SK-N-SH (cell line): ENCODE data around the gene B3GAT3. TPM values are rescaled to one million over a fixed set of nuclear protein-coding genes. Genes with fewer than 3 reads are reported as not detected.

ENCODE experiments used
- CTCF ChIA-PET: fragments of 300-600, 350-600 bp; formaldehyde crosslinking; extraction: SDS; loops from one replicate; lab custom pipeline; 2021; lab: Yijun Ruan, JAX
- POLR2A ChIA-PET: fragments of 350-600 bp; sonication (Branson Sonifier 250); formaldehyde crosslinking; extraction: SDS; loops from one replicate; lab custom pipeline; 2020; ENCODE audit warnings: antibody characterized with exemption, inconsistent platforms; lab: Yijun Ruan, JAX
- DNase-seq: peaks from one replicate; pipeline ENCODE4 v3.0.0; 2012
- H2AFZ ChIP-seq: fragments of 200-600 bp; sonication (generic); 2 replicates; pipeline ENCODE4 v1.8.1; 2016; ENCODE audit warnings: antibody characterized with exemption, mild to moderate bottlenecking, low read depth
- H3F3A ChIP-seq: fragments of 200-600 bp; sonication (generic); replicated peaks from 2 replicates; pipeline ENCODE3; 2016; ENCODE audit warnings: antibody characterized with exemption, mild to moderate bottlenecking; ENCODE audit not compliant: insufficient read depth
- H3K27ac ChIP-seq, 2 experiments: fragments of 200-500 bp in 1 of 2; fragments of 200-600 bp in 1 of 2; sonication (Bioruptor generic) in 1 of 2; sonication (generic), shearing (Covaris generic) in 1 of 2; 2 replicates each; pipeline versions ENCODE4 v1.5.1 to v1.6.1; 2014 to 2016; ENCODE audit warnings: low read depth in 2 of 2, inconsistent platforms in 1 of 2, low read length in 1 of 2, mild to moderate bottlenecking in 1 of 2, mixed read lengths in 1 of 2
- H3K27me3 ChIP-seq: fragments of 200-600 bp; sonication (generic), shearing (Covaris generic); 2 replicates; pipeline ENCODE4 v1.6.1; 2016; ENCODE audit warnings: mixed run types; ENCODE audit not compliant: insufficient read depth
- H3K36me3 ChIP-seq, 2 experiments: fragments of 200-500 bp in 1 of 2; fragments of 200-600 bp in 1 of 2; sonication (Bioruptor generic) in 1 of 2; sonication (generic) in 1 of 2; replicated peaks in 1 of 2; 2 replicates each; pipeline versions ENCODE3 to v1.5.1; 2014 to 2016; ENCODE audit warnings: low read length in 1 of 2, mild to moderate bottlenecking in 1 of 2; ENCODE audit not compliant: insufficient read depth in 2 of 2, control insufficient read depth in 1 of 2
- H3K4me1 ChIP-seq, 2 experiments: fragments of 200-500 bp in 1 of 2; fragments of 200-600 bp in 1 of 2; sonication (Bioruptor generic) in 1 of 2; sonication (generic), shearing (Covaris generic) in 1 of 2; 2 replicates each; pipeline versions ENCODE4 v1.5.1 to v1.6.1; 2014 to 2016; ENCODE audit warnings: low read depth in 1 of 2, low read length in 1 of 2, mixed run types in 1 of 2; ENCODE audit not compliant: insufficient read depth in 2 of 2, control insufficient read depth in 1 of 2
- H3K4me2 ChIP-seq: fragments of 200-600 bp; sonication (generic), shearing (Covaris generic); 2 replicates; pipeline ENCODE4 v1.6.1; 2017; ENCODE audit warnings: mixed run types
- H3K4me3 ChIP-seq, 2 experiments: fragments of 200-500 bp in 1 of 2; fragments of 200-600 bp in 1 of 2; sonication (Bioruptor generic) in 1 of 2; sonication (generic), shearing (Covaris generic) in 1 of 2; 2 replicates each; pipeline versions ENCODE4 v1.5.1 to v1.8.1; 2014 to 2016; ENCODE audit warnings: low read depth in 2 of 2, inconsistent platforms in 1 of 2, low read length in 1 of 2, mild to moderate bottlenecking in 1 of 2, mixed read lengths in 1 of 2, moderate library complexity in 1 of 2
- H3K79me2 ChIP-seq: fragments of 200-600 bp; sonication (generic); 2 replicates; pipeline ENCODE4 v1.8.1; 2017; ENCODE audit warnings: mild to moderate bottlenecking; ENCODE audit not compliant: insufficient read depth
- H3K9ac ChIP-seq: fragments of 200-600 bp; sonication (generic); 2 replicates; pipeline ENCODE4 v1.6.1; 2017; ENCODE audit warnings: mixed run types
- H3K9me2 ChIP-seq: fragments of 200-600 bp; sonication (generic); 2 replicates; pipeline ENCODE4 v1.6.1; 2017; ENCODE audit warnings: mixed run types
- H3K9me3 ChIP-seq: fragments of 200-600 bp; sonication (generic); 2 replicates; pipeline ENCODE4 v1.6.1; 2017; ENCODE audit warnings: mixed run types, mild to moderate bottlenecking, moderate library complexity
- H4K20me1 ChIP-seq: fragments of 200-600 bp; sonication (generic); 2 replicates; pipeline ENCODE4 v1.6.1; 2017; ENCODE audit warnings: mild to moderate bottlenecking, mixed run types; ENCODE audit not compliant: insufficient read depth
- CHD2 ChIP-seq: fragments of 150-350 bp; IDR thresholded peaks from 2 replicates; pipeline ENCODE4 v1.6.1; 2018; ENCODE audit warnings: low read length; ENCODE audit not compliant: partially characterized antibody
- ELF1 ChIP-seq: IDR thresholded peaks from 2 replicates; pipeline ENCODE4 v1.4.0; 2012
- EP300 ChIP-seq, 2 experiments: IDR thresholded peaks; 2 replicates each; pipeline versions ENCODE4 v1.4.0 to v1.6.1; 2012; ENCODE audit warnings: borderline replicate concordance in 1 of 2, low read depth in 1 of 2, low read length in 1 of 2
- EZH2phosphoT487 ChIP-seq: fragments of 200-600 bp; sonication (generic); IDR thresholded peaks from 2 replicates; pipeline ENCODE4 v1.6.1; 2017; ENCODE audit warnings: low read depth, mixed run types, mild to moderate bottlenecking, antibody characterized with exemption, moderate library complexity, borderline replicate concordance
- FOXJ3 ChIP-seq: sonication (generic); formaldehyde crosslinking; IDR thresholded peaks from 2 replicates; pipeline ENCODE4 v1.5.1; 2020; ENCODE audit warnings: mild to moderate bottlenecking, missing genetic modification reagents
- GATA2 ChIP-seq: sonication (generic); formaldehyde crosslinking; IDR thresholded peaks from 2 replicates; pipeline ENCODE4 v1.5.0; 2020; ENCODE audit warnings: mild to moderate bottlenecking, missing genetic modification reagents
- JUND ChIP-seq: IDR thresholded peaks from 2 replicates; pipeline ENCODE4 v1.4.0; 2012
- MAX ChIP-seq: IDR thresholded peaks from 2 replicates; pipeline ENCODE4 v1.4.0; 2012; ENCODE audit warnings: low read depth
- MEF2A ChIP-seq: IDR thresholded peaks from 2 replicates; pipeline ENCODE4 v1.4.0; 2012; ENCODE audit warnings: low read depth, borderline replicate concordance
- MXI1 ChIP-seq: IDR thresholded peaks from 2 replicates; pipeline ENCODE4 v1.6.1; 2012; ENCODE audit warnings: mild to moderate bottlenecking, low read depth, low read length, improper control_type of control experiment
- NRF1 ChIP-seq: IDR thresholded peaks from 2 replicates; pipeline ENCODE4 v1.6.1; 2012; ENCODE audit warnings: low read depth, mild to moderate bottlenecking, low read length
- PBX3 ChIP-seq: IDR thresholded peaks from 2 replicates; pipeline ENCODE4; 2012
- RAD21 ChIP-seq: IDR thresholded peaks from 2 replicates; pipeline ENCODE4 v1.6.1; 2012; ENCODE audit warnings: mild to moderate bottlenecking, low read length
- RCOR1 ChIP-seq: fragments of 150-350 bp; IDR thresholded peaks from 2 replicates; pipeline ENCODE4 v1.6.1; 2017; ENCODE audit warnings: antibody characterized with exemption, low read length
- REST ChIP-seq: IDR thresholded peaks from 2 replicates; pipeline ENCODE4 v1.6.1; 2012; ENCODE audit warnings: mild to moderate bottlenecking, low read depth, low read length, moderate library complexity
- RFX5 ChIP-seq: IDR thresholded peaks from 2 replicates; pipeline ENCODE4 v1.6.1; 2012; ENCODE audit warnings: mild to moderate bottlenecking, improper control_type of control experiment, low read length
- RXRA ChIP-seq: IDR thresholded peaks from 2 replicates; pipeline ENCODE4 v1.4.0; 2012; ENCODE audit warnings: low read depth, mild to moderate bottlenecking, borderline replicate concordance
- SIN3A ChIP-seq: IDR thresholded peaks from 2 replicates; pipeline ENCODE4 v1.6.1; 2012; ENCODE audit warnings: low read depth, mild to moderate bottlenecking, low read length, moderate library complexity, borderline replicate concordance
- SMC3 ChIP-seq: IDR thresholded peaks from 2 replicates; pipeline ENCODE4 v1.6.1; 2012; ENCODE audit warnings: low read depth, low read length, improper control_type of control experiment
- TAF1 ChIP-seq: IDR thresholded peaks from 2 replicates; pipeline ENCODE4 v1.6.1; 2012; ENCODE audit warnings: low read depth, mild to moderate bottlenecking, low read length, moderate library complexity, borderline replicate concordance
- TCF12 ChIP-seq: IDR thresholded peaks from 2 replicates; pipeline ENCODE4 v1.4.0; 2012
- TEAD4 ChIP-seq: IDR thresholded peaks from 2 replicates; pipeline ENCODE4 v1.4.0; 2012; ENCODE audit warnings: mild to moderate bottlenecking, borderline replicate concordance; ENCODE audit not compliant: insufficient read depth
- USF2 ChIP-seq: fragments of 150-350 bp; IDR thresholded peaks from 2 replicates; pipeline ENCODE4 v1.6.1; 2017; ENCODE audit warnings: antibody characterized with exemption, low read length, low read depth, borderline replicate concordance
- YY1 ChIP-seq: IDR thresholded peaks from 2 replicates; pipeline ENCODE4 v1.4.0; 2012; ENCODE audit warnings: low read depth, mild to moderate bottlenecking
- WGBS: methylation state at CpG from one replicate; pipeline ENCODE4 v1.1.6; 2017; ENCODE audit warnings: low lambda C conversion rate; 5-methylcytosine and 5-hydroxymethylcytosine counted together
- polyA plus RNA-seq, 3 experiments: library from polyadenylated mRNA; depleted of rRNA; stranded (reverse); fragments of >200 nt; gene quantifications; 2 replicates each; pipeline ENCODE4 v1.2.3, GENCODE V29; 2012

The B3GAT3 gene
- polyA plus RNA-seq (2012; rRNA removed): 104 and 116 TPM in 2 replicates
- polyA plus RNA-seq (2012; cell fraction: cytosol; rRNA removed): 48.0 and 73.2 TPM in 2 replicates
- polyA plus RNA-seq (2012; cell fraction: nucleus; rRNA removed): 180 and 242 TPM in 2 replicates

GRCh38 chr11:62621567-62622470 lies at the start of gene B3GAT3:
TSS of gene B3GAT3 (minus strand) at chr11:62621986. CDS start at chr11:62621947, 39 bp downstream.
- 4% methylated on average over 56 of the region's 77 CpGs for WGBS
- peak within 1 kb of the TSS; percentile 78 to 86 for H3K27ac ChIP-seq
- TF ChIP-seq USF2 (no peak), RXRA (no peak), EP300 (IDR thresholded peaks at IDR 0.05; ENCODE audit: borderline replicate concordance in 1 of 2, low read depth in 1 of 2, low read length in 1 of 2) (0 out of 4 replicates have a peak, but pooled peaks of 1 of the 2 experiments have one; percentile 24), FOXJ3 (no peak), YY1 (0 out of 2 replicates have a peak, but pooled peaks have one; percentile 38), NRF1 (no peak), TAF1 (peak; percentile 30; the same call in 1 of the 2 replicates), PBX3 (peak; percentile 48), EZH2phosphoT487 (no peak), MAX (peak; percentile 99), RFX5 (no peak), RCOR1 (no peak; the same call in 1 of the 2 replicates), RAD21 (no peak), GATA2 (no peak), SIN3A (0 out of 2 replicates have a peak, but pooled peaks have one; percentile 59), MXI1 (peak; percentile 100), TEAD4 (no peak), SMC3 (no peak), TCF12 (peak; percentile 67; the same call in 1 of the 2 replicates), ELF1 (peak; percentile 93), JUND (0 out of 2 replicates have a peak, but pooled peaks have one; percentile 12), MEF2A (no peak), REST (no peak), CHD2 (peak; percentile 96)

More at GRCh38 chr11:62621567-62622470, at the start of gene B3GAT3:
- H3K9me3 ChIP-seq: no peaks in the 10 kb centered on the region
- peaks cover 9 to 21% of the 10 kb centered on the region in 2 experiments for H3K36me3 ChIP-seq
- peak within 1 kb of the TSS; percentile 43; the same call in 1 of the 2 replicates for H2AFZ ChIP-seq
- H3K27me3 ChIP-seq: no peaks in the 10 kb centered on the region
- H3K4me1 ChIP-seq: peaks cover 7 to 15% of the 10 kb centered on the region in 2 experiments; a peak in 3 of 4 replicates
- CTCF ChIA-PET: interaction anchor here (0.8 to 2.5 kb wide), 12 partner anchors 8 to 227 kb away, joined by 3 to 16 read pairs (median 4); partner anchors contain the start of genes ROM1, TMEM179B and TUT1
- POLR2A ChIA-PET: interaction anchor here (0.7 to 3.3 kb wide), 15 partner anchors 9 to 225 kb away, joined by 3 to 37 read pairs (median 7); partner anchors contain the start of genes C11orf98, CSKMT, EEF1G and EML3
- H3K79me2 ChIP-seq: peaks cover 30% of the 10 kb centered on the region
- H3K9me2 ChIP-seq: no peaks in the 10 kb centered on the region
- peaks cover 41% of the 10 kb centered on the region for H3F3A ChIP-seq
- H3K4me2 ChIP-seq: peak within 1 kb of the TSS; percentile 94
- DNase-seq: peak; percentile 99
- H3K4me3 ChIP-seq: peak within 1 kb of the TSS; percentile 77 to 92
- no peaks in the 10 kb centered on the region for H4K20me1 ChIP-seq
- peak within 1 kb of the TSS; percentile 87 for H3K9ac ChIP-seq
